GM19025 (cell line): Measurements from ENCODE around the gene FNTB.

Experiments used
- ATAC-seq: cut with Tn5 transposase; IDR thresholded peaks from one replicate; pipeline ENCODE4 v1.9.1; 2021; ENCODE audit warnings: mild to moderate bottlenecking, low read depth, moderate library complexity; ENCODE audit not compliant: unreplicated experiment

FNTB gene, protein sequence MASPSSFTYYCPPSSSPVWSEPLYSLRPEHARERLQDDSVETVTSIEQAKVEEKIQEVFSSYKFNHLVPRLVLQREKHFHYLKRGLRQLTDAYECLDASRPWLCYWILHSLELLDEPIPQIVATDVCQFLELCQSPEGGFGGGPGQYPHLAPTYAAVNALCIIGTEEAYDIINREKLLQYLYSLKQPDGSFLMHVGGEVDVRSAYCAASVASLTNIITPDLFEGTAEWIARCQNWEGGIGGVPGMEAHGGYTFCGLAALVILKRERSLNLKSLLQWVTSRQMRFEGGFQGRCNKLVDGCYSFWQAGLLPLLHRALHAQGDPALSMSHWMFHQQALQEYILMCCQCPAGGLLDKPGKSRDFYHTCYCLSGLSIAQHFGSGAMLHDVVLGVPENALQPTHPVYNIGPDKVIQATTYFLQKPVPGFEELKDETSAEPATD

DNA sequence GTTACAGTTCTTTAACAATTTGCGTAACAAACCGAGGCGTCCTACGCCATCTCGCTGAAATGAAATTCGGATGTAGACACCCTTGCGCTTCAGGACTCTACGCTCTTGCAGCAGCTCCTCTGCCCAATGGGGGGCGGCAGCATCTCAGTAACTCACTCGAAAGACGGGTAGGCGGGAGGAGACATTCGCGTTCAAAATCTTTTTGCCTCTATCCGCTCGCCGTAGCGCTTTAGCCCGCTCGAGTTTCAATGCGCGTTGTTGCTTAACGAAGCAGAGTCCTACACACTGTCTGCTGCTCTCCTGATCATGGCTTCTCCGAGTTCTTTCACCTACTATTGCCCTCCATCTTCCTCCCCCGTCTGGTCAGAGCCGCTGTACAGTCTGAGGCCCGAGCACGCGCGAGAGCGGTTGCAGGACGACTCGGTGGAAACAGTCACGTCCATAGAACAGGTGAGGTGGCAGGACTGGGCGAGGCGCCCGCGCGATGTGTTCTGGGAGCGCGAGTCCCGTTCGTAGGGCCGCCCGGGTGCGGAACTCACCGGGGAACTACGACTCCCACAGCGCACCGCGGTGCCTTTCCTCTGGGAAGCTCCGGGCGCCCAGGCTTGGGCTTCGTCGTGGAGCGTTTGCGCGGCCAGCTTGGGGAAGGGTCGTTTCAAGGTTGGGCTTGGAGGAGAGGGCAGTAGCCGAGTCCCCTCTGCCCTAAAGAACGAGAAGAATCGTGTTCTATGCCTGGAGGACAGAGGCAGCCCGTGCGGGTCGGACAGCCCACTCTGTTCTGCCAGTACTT, at the start of gene FNTB:
Gene FNTB, plus strand, starts transcription at position 248 of the 790 bp plus-strand sequence. Its CDS starts 59 bp downstream, at position 307.
- peak; percentile 95 for ATAC-seq

DNA sequence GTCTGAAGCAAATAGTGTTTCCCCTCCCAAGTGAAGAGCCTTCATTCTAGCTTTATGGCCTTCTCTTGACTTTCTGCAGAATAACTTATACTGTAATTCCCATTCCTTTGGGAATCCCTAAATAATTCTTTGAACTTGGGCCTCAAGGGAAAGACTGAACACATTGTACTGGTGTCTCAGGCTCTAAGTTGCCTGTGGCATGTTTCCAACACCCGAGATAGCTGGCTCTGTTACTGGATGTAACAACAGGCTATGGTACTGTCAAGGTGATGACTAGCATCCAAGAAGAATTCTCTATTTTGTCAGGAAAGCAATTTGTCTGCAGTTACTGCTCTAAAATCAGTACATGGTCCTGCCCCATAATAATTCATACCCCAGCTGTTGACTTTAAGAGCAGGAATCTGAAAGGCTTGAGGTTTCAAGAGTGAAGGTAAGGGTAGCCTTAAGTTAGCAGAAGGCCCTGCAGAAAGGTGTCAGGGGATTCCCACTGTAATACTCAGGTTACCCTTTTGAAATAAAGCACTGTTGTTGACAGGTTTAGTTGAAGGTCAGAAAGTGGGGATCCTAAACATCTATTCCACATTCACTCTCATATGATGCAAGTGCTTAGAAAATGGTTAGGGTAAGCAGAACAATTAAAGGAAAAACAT, 49.4 kb upstream of the FNTB start:
- ATAC-seq, result no peak

DNA sequence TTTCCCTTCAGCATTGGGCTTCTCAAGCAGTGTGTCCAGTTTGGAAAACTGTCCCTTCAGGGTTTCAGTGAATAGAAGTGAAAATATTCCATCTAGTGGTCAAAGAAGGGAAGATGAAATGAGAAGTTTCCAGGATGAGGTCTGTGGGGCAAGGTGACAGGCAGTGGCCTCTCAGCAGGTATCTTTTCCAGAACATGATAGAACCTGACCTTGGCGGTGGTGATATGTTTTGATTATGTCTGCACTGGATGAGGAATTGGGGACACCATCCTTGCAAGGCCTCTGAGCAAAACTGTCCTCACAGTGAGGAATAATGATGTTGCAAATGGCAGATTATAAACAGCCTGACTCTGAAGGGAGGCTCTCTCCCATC, 48.9 kb upstream of the FNTB start:
- ATAC-seq, result no peak

DNA sequence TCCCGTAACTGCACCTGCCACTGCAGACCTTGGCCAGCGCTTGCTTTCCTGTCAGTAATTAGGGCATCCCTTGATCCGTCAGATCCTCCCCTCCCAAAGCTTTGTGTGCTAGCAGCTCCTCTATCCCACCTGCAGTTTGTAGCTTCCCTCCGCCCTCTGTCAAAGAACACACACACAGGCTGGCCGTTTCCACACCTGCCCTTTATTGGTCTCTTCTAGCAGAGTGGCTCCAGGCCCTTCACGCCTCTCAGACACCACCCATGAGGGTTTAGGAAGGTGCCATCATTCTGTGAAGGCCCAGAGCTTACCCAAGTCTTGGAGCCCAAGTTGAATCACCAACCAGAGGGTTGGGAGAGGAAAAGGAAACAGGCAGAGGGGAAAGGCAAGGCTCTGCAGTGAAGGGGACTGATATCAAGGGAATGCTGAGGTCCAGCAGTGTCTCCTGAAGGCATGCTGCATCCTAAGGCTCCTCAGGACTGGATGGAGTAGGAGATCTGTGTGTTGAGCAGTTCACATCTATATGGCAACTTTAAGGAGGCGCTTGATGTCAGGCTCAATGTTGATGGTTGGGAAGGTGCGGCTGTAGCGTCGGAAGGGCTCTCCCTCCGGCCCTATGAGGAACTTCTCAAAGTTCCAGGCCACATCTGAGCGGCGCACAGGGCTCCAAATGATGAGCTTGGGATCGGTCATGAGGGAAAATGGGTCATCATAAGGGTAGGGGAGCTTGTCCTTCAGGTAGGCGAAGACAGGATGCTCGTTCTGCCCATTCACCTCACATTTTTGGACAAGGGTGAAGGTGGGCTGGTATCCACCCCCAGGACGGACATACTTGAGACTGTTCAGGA, 47.5 kb upstream of the FNTB start:
- no peak for ATAC-seq

DNA sequence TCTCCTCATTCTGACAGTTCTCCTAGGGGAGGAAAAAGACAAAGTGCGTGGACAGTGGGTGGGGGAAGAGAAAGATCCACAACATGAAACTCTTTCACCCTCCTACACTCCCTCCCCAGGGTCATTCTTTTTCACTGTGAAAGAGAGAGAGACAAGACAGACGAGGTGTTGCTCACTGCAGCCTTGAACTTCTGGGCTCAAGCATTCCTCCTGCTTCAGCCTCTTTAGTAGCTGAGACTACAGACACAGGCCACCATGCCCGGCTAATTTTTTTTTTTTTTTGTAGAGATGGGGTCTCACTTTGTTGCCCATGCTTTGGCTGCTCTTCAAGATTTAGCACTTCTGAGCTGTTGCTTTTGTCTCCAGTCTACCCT, 46.9 kb upstream of the FNTB start:
- no peak for ATAC-seq

DNA sequence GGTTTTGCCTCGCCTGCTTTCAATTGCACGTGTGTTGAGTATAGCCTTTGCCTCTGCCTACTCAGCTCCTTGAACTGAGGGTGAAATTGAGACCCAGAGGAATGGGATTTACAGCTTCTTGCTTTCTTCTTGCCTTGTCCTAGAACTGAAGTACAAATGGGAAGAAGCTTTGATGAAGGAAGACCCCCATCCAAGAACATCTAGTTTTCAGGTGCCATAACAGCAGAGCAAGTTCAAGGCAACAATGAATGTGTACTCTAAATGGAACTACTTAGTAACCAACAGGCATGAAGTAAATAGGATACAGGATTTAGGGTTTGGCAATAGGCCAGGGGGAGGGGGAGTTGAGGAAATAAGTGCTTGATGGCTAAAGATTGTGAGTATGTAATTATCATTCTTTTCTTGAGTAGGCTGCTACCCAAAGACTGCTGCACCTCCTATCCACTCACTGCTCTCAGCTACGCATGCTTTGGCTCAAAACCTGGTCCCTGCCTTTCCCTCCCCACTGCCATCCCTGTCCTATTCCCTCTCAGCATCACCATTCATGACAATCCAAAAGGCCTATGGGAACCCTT, 46.3 kb upstream of the FNTB start:
- no peak for ATAC-seq

DNA sequence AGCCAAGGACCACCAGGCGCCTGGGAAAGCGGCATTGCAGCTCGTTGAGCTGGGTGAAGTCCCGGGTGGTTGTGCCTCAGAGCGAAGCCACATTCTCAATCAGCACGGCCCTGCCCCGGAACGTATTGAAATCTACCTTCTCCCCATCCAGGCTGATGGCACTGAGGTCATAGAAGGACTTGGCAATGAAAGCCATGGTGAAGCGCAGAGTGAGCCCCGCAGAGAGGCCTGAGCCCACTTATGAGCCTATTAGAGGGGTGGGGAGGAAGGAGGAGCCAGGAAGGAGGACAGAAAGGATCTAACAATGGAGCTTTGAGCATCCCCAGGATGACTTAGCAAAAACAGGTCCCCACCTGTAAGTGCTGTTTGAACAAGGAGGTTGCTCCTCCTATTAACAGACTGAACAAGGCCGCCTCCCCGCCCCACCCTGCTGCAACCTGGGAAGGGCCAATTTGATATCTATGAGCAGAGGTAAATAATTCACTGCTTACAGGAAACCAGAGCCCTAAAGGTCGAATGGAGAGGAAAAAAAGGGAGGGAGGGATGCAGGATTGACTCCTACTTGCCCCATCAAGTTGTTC, 44.1 kb upstream of the FNTB start, which contains the start of gene GPX2:
Gene GPX2, minus strand, starts transcription at position 215 of the 581 bp plus-strand sequence. Its CDS starts 19 bp downstream, at position 196.
- no peak for ATAC-seq

DNA sequence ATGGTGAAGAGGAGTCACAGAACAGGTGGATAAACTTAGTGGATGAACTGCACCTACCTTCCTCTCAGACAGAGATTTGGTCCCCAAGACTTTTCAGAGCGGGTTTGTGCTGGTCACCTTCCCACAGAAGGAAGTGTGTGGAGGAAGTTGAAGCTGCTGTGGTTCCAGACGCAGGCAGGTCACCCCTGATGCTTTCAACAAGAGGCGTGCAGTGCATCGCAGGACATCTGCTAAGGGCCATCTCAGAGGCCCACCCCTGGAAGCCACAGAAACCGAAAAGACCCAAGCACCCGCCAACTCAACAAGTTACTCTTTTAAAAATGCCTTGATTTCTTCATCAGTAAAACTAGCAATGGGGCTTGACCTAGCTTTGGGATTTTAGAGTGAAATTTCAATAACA, 43.1 kb upstream of the FNTB start:
- ATAC-seq, result no peak

DNA sequence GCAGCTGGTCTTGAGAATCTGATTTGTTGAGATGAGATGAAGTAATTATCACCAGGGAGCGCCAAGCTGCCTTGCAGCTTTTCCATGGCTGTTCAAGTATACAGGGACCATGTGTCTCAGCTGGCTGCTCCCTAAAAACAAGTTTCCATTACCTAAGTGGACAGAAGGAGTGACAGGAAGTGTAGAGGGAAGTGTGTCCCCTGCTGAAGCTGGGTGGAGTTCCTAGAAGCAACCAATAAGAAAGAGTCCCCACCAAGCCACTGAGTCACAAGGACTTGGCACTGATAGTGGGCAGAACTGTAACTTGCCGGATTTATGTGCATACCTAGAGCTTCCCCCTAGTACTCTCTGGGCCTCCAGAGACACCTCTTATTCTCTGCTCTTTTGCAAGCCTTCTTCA, 42.7 kb upstream of the FNTB start:
- ATAC-seq, result no peak

DNA sequence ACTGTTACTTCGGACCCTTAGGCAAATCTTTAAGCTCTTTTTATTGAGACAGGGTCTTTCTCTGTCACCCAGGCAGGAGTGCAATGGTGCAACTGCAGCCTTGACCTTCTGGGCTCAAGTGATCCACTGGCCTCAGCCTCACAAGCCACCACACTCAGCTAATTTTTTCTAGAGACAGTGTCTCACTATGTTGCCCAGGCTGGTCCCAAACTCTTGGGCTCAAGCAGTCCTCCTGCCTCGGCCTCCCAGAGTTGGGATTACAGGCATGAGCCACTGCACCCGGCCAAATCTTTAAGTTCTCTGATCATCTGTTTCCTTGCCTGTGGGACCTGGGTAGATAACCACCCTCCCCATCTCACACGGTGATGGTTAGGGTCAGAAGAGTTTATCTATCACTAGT, 41.8 kb upstream of the FNTB start:
- no peak for ATAC-seq

DNA sequence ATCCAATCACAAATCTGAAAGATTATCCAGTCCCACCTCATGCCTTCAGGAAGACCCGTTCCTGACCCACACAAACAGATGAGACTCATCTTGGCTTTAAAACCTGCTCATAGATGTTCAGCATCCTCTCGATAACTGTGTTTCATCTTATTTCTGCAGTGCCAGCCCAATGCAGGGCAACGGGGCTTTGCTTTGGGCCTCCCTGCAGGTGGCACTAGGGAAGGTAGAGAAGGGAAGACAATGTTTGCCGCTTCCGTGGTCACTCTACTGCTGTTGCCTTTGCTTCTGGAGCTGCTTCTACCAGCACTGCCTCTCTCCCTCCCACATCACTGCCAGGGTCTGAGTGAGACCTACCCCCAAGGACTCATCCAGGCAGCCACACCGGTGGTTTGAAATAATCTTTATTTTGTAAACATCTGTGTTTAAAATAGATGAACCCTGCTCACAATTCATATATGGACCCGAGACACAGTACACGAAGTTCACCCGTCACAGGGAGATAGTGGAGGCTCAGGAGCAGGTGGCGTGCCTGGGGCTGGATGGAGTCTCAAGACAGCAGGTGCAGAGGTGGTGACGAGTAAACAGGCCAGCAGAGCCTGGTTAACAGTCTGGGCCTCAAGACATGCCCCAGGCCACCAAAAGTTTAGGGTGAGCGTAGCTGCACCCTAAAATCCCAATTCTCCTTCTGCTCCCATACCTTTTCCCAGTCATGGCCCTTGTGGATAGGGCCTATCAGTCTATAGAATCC, 41.1 kb upstream of the FNTB start:
- ATAC-seq, result no peak

DNA sequence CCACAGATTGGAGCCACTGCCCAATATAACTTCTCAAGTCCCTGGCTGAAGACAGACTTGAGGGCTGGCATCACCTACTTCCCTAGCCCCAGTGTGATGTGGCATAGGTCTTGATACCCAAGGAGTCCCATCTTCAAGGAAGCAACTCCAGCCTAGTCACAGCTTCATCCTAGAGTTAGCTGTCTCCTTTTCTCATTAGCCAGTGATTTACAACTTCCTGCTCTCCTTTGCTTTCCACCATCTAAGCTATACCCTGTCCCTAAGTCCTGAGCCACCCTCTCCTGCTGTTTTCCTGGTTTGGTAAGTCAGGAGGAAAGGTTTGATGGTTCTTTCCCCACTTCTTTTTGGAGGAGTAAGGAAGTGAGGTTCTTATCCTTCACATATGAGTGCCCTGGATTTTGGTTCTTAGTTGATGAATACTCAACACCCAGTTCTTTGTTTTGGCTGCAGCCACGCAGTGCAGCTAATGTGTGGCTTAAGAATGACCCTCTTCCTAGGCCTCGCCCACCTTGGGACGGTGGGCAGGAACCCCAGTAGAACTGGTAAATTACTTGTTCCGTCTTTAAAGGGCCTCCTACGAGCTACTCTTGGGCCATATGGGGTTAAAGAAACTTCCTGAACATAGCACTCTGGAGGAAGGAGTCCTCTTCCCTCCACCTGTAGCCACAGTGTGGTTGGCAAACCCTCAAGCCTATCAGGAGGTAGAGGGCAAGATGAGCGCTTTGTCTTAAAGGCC, 40.2 kb upstream of the FNTB start:
- ATAC-seq, result no peak

DNA sequence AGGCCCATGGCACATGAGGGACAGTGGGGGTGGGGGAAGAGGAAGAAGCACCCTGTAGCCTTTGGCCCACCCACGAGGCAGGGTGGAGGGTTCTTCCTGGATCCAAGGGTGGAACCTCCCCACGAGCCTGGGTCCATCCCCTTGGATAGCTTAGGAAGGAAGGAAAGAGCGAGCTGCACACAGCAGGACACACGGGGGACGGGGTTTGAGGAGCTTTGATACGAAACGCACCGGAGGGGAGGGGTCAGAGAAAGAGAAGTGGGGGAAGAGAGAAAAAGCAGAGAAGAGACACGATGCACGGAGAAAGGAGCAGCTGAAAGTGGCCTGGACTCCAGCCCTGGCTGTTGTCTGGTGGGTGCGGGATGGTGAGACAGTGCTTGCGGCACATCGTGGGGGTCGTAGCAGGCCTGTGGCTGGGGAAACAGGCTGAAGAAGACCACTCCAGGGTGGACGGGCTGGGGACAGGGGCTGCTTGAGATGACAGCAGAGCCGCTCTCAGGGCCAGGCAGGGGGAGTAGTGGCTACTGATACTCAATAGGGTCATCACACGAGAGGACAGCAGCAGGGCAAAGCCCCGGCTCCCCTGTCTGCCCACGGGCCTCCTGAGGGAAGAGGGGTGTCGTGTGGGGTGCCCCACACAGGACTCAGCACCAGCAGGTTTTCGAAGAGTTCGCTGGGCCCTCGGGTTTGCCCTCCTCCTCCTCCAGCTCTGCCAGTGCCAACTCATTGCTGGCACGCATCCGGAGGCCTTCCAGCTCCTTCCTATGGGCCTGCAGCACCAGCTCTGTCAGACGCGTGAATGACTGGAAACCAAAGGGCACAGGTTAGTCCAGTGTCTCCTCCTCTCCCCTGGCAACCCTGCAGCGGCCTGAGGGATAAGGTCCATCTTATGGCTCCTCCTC, 38.7 kb upstream of the FNTB start:
- ATAC-seq, result no peak

DNA sequence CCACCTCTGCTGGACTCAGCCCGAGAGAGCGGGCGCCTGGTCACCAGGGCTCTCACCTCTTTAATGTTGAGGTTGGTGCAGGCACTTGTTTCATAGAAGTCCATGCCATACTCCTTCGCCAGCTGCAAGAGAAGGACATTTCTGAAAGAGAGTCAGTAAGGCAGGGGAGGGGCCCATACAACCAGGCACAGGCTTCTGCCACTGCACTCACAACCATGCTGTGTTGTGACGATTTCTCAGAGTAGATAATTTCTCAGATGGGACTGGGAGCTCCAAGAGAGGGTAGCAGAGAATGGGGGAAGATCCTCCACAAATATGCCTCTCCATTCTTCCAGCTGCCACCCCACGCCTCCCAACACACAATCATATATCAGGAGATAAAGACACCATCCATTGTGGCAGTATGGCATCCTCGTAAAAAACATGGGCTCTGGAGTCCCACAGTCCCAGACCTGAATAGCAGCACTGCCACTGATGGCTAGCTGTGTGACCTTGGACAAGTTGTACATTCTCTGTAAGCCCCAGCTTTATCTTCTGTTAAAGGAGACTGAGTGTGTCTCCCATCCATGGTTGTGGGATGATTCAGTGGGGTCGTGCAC, 38.0 kb upstream of the FNTB start:
- no peak for ATAC-seq

DNA sequence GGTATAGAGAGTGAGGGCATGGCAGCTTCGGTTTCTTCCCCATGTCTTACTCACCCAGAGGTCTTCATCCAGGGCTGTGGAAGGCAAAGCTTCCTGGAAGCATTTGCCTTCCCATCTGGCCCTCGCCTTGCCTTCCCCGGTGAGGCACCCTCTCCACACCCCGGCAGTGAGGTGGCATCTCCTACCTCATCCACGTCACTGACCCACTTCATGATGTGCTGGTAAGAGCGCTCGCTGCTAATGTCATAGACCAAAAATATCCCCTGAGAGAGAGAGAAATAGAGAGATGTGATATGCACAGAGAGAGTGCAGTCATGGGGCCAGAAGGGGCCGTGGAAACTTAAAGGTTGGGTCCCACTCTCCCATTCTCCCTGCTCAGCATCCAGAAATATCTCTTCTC, 35.8 kb upstream of the FNTB start:
- no peak for ATAC-seq

DNA sequence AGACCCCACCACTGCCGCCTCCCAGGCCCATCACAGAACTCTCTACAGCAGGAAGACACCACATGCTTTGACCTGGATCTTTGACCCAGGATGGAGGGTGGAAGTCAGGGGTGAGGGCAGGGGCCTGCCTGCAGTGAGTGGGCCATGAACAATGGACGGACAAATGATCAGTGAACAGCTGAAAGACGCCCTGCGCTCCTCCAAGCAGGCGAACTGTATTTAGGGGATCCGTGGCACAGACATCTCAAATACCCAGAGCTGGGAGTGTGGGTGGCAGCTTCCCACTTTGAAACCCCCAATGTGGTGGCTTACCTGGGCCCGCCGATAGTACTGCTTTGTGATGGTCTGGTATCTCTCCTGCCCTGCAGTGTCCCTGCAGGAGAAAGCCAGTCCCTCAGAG, 35.4 kb upstream of the FNTB start:
- no peak for ATAC-seq

DNA sequence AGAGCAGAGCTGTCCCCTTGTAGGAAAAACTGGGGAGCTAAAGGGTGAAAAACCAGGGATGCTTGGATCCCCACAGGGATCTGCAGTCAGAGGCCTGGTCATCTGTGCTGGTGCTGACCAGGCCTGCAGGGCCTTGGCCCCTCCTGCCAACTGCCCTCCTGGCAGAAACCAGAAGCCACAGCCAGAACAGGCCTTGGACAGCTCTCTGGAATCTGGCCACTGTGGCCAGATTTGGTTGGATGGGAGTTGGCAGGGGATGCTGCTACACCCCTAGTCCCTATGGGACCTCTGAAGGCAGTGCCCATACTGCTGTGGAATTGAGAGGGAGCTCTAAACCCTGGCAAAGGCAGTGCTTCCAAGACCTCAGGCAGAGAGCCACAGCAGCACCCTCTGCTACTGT, 35.0 kb upstream of the FNTB start:
- ATAC-seq, result no peak
